GM18511 (cell line): Measurements from ENCODE around the gene CLDN12.

Experiments used
- ATAC-seq: cut with Tn5 transposase; IDR thresholded peaks from one replicate; pipeline ENCODE4 v1.9.1; 2021; ENCODE audit warnings: mild to moderate bottlenecking, moderate library complexity; ENCODE audit not compliant: unreplicated experiment

CLDN12 gene

DNA sequence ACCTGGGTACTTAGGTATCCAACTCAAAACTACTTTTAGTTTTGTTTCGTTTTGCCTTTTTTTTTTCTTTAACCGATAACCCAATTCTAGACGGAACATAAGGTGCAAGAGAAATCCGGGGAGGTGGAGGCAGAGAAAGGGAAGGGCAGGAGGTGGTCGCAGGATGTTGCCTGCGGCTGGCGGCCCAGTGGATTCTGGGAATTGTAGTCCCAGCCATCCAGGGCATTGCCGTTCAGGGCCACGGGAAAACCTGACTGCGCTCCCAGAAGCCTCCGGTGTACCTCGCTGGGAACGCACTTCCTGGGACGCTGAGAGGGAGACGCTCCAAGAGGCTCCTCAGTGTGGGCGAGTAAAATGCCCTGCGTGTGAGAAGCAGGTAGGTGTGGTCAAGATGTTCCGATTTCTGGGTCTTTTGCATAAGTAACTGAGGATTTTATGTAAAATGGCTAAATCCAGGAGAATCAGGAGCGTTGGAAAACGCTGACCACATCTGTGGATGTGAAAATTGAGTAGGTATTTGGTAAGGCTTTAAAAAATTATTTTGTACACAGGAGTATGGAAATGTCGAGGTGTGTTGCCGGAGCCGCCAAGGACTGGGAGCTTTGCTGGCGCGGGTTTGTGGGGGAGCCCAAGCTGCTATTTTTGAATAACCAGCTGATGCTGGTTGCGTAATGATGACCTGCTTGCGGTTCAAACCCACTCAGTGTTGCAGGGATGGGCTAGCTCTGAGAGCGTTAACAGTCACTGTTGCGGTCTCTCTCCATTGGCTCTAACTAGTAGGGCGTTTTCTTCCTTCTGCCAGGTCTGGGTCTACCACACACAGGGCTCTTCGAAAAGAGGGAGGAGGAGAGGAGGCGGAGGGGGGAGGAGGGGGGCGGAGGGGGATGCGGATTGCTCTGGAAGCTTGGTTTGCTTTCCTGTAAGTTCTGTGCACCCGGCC is at the start of gene CLDN12:
CLDN12 (plus strand) TSS at position 288 of the 940 bp plus-strand sequence. CDS start 9,216 bp downstream, outside the sequence.
- peak; percentile 95 for ATAC-seq

DNA sequence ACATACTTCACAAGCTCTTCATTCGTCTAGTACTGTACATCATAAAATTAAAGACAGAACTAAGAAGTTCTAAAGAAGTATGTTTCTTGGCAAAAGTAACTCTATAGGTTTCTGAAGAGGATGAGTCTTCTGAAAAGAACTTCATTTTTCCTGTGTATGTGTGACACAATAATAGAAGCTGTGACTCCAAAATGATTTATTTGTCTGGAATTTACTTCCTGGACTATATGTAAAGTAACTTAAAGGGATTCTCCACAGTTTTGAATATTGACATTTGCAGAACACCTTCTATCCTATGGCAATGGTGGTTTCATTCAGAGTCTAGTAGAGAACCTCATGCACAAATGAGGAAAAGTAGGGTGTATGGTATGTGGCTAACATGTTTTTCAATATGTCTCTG is 19.8 kb upstream of the CLDN12 start:
- ATAC-seq: no peak

DNA sequence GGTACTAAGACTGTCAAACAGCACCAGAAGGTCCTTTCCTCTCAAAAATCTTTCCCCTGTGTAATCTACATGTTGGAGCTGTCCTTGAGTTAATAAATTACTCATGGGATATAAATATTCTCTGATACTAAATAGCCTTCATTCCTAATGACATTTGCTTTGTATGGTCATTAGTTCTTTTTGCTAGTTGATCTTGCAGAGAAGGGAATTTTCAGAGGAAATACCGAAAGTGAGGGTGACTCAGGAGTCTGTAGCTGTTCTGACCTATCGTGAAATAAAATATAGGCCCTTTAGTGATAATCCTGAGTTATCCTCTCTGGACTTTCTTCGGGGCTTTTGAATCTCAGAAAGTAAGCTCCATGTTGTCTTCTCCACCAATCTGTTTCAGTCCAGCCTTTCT is 19.4 kb upstream of the CLDN12 start:
- ATAC-seq: no peak

DNA sequence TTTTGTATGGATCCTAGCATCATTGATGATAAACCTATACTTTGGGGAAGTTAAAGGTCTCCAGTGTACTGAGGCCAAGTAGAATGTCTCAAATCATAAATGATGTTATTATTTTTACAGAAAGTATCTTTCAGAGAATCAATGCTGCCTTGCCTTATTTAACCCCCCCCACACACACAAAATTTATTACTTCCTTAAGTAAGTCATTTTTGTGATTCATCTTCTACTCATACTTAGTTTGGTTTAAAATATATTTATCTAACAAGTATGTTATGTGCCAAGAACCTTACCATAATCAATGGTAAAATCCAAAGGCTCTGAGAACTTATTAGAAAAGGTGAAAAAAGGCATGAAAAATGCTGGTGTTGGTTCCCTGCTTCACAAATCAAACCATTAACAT is 18.8 kb upstream of the CLDN12 start:
- ATAC-seq: no peak

DNA sequence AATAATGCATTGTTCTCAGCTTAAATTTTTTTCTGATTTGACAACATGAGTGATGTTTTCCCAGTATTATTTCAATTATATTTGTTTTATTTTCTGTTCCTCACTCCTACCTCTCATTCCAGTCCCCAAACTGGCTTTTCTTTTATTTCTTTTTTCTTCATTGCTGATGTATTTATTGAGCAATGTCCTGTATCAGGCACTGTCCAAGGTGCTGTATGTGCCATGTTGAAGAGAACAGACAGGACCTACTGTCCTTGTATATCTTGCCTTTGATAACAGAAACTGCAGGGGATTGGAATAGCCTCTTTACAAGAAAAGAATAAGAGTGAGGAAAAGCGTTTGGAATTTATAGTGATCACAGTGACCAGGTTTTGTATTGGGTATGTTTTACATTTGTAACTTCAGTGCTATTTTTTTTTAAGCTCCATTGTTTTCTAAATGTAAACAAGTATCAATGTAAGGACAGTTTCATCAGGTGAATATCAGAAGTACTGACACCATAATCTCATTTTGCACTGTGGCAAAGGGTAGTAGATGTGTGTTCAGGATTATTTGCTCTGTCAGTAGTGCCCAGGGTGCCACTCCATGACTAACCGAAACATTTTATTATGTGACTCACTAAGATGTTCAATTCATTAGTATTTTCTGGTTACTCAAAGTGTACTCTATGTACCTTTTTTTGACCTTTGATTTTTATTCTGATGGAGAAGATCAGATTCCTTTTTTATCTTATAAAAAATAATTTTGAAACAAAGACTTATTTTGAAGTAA is 15.6 kb upstream of the CLDN12 start:
- ATAC-seq: no peak

DNA sequence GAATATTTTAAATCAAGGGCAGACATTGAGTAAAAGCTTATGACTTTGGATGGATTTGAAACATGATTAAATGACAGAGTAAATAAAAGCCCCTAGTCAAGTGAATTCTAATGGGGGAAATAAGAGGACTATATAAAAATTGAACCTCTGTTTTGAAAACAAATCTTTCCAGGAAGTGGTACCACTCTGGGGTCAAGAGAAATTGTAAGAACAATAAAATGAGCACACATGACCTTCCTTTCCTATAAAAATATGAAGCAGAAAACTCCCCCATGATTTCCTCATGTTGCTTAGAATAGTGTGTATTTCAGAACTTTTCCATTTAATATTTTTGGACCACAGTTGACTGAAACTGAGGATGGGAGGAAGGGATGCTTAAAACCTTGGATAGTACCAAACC is 12.3 kb upstream of the CLDN12 start:
- ATAC-seq: no peak

DNA sequence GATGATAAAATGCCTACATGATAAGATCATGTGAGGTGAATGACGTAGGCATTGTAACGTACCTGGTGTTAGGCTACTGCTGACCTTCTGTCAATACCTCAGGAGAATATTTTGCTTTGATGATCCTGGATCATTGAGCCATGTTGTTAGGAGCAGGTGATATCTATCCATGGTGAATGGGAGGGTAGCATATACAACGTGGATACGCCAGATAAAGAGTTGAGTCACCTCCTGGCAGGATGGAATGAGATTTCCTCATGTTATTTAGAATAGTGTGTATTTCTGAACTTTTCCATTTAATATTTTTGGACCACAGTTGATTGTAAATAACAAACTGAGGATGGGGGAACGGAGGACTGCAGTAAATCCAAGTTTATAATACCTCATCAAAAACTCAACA is 11.8 kb upstream of the CLDN12 start:
- ATAC-seq: no peak

DNA sequence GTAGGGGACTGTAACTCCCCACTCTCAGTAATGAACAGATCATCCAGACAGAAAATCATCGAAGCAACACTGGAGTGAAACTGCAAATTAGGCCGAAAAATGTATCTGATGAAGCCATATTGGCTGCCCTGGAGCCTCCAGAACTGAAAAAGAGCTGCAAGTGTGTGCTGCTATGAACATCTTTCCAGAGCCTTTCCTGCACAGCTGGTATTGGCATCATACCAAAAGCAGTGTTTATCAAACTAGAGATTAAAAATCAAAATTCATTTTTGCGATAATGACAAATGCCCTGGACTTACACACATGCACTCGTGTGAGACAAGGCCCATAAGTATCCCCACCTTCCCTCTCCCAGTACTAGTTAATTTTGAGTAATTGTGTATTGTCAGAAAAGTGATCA is 6.8 kb upstream of the CLDN12 start:
- no peak for ATAC-seq

DNA sequence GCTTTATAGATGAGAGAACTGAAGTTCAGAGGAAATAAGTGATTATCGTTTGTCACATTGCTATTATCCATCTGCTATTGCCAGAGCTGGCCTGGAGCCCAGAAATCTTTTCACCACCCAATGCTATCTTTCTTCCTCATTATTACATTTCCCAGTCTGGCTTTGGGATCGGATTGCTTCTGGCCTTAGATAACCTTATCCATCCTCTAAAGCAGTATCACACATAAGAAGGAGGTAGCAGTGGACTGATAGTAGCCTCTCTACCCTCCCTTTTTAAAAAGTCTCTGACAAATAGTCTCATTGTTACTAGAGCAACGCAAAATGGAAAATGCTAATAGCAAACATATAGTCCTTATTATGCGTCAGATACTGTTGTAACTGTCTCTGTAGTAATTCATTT is 1.3 kb upstream of the CLDN12 start:
- no peak for ATAC-seq

DNA sequence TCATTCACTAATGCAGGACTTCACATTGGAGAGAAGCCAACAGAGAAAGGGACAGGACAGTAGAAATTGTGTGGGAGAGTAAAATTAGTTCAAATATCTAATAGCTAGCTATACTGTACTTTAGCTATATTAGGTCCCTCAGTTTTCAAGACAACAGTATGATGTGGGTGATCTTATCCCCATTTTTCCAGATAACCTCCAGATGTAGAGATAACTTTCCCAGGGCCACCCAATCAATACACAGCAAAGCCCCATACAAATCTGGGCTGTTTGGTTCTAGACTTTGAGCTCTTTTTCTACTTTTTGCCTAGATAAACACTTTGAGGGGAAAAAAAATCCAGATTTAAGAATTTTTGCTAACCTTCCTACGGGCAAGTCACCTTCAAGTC is 482 bp upstream of the CLDN12 start:
- ATAC-seq: no peak

DNA sequence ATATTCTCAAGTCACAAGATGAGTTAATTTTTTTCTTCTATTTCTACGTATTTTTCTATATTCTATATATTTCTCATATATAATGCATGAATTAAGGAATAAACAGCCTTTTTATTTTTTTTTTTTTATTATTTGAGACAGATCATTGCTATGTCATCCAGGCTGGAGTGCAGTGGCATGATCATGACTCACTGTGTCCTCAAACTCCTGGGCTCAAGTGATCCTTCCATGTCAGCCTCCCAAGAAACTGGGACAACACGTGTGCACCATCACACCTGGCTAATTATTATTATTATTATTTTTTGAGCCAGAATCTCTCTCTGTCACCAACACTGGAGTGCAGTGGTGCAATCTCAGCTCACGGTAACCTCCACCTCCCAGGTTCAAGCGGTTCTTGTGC is 1.5 kb downstream of the CLDN12 start:
- ATAC-seq: no peak

DNA sequence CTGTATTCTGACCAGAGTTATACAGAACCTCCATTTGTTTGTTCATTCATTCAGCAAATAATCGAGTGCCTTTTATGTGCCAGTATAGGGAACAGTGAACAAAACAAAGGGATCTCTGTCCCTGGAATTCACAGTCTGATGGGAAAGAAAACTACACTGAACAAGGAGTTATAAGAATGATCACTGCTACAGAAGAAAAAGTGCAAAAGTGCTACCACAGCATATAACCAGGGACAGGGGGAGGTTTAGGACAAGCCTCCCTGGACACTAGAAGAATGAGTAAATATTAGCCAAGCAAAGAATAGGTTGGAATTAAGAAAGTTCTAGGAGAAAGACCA is 4.2 kb downstream of the CLDN12 start:
- ATAC-seq: no peak

DNA sequence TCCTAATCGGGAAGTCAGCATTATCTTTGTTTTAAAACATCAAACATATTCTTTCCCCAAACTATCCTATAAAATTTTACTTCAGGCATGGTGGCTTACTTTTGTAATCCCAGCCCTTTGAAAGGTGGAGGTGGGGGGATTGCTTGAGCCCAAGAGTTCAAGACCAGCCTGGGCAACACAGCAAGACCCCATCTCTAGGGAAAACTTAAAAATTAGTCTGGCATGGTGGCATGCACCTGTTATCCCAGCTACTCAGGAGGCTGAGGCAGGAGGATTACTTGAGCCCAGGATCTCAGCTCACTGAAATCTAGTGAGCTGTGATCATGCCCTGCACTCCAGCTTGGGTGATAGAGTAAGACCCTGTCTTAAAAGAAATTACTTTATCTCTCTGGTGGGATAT is 4.9 kb downstream of the CLDN12 start:
- ATAC-seq: no peak

DNA sequence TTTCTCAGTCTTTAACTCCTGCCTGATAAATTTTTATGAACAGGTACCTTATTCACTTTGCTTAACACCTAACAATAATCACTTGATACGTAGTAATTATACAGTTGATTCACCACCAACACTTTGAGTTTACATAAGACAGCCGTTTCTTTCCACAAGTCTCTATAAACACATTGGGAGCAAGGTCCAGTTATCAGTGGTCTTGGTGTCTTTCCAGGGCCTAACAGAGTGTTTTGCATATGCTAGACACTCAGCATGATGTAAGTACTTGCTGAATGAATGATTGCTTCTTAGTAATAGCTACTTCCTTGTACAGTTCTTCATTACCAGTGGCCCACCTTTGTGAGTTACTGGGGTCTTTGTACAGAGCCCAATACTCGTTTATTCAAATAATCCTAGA is 6.4 kb downstream of the CLDN12 start:
- ATAC-seq: no peak

DNA sequence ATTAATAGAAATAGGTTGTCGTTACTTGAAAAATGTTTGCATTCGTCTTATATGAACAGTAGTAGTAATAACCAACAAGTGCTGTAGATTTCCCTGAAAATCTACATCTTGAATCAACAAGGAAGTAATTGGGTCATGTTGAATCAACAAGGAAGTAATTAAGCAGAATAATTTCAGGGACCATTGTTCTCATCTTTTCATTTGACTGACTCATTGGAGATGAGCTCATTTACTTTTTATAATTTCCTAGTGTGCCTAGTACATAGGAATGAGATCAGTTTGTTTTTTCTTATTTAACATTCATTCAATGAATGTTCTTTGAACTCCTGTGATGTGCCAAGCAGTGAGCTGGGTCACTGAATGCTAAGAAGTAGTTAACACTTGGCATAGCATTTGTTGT is 8.2 kb downstream of the CLDN12 start:
- ATAC-seq: no peak

DNA sequence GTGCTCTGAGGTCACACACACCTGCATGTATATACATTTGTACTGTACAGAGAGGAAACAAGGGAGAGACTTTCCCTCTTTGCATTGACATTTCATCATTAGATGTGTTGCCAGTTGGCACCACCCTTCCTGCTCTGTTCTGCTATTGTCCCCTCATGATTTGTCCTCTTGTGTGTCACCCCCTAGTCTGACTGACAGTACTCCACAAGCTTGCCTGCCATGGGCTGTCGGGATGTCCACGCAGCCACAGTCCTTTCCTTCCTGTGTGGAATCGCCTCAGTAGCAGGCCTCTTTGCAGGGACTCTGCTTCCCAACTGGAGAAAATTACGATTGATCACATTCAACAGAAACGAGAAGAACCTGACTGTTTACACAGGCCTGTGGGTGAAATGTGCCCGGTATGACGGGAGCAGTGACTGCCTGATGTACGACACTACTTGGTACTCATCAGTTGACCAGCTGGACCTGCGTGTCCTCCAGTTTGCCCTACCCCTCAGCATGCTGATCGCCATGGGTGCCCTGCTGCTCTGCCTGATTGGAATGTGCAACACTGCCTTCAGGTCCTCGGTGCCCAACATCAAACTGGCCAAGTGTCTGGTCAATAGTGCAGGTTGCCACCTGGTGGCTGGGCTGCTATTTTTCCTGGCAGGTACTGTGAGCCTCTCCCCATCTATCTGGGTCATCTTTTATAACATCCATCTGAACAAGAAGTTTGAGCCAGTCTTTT is 9.4 kb downstream of the CLDN12 start:
- peak; percentile 69 for ATAC-seq

DNA sequence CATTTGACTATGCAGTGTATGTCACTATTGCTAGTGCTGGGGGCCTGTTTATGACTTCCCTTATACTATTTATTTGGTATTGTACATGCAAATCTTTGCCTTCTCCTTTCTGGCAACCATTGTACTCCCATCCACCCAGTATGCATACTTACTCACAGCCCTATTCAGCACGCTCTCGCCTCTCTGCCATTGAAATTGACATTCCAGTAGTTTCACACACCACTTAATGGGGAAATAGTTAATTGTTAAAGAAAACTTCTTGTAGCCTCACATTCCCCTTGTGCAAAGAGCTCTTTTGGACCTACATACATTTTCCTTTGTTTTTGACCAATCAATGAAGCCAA is 9.9 kb downstream of the CLDN12 start:
- no peak for ATAC-seq

DNA sequence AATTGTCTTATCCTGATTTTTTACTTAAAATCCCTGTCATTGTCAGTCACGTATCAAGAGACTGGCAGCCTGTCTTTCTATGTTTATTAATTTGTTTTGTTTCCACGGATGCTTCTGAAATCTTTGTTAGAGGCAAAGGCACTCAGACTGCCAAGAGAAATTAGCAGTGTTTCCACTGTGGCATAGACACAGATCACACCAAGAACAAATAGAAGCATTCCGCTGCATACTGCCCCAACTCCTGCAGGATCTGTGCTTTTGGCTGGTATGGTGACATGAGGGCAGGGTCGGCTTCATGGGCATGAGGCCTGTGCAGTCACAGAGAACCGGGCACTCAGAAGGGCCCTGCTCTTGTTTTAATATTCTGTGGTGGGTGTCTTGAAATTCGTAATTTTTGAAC is 18.4 kb downstream of the CLDN12 start:
- ATAC-seq: no peak

DNA sequence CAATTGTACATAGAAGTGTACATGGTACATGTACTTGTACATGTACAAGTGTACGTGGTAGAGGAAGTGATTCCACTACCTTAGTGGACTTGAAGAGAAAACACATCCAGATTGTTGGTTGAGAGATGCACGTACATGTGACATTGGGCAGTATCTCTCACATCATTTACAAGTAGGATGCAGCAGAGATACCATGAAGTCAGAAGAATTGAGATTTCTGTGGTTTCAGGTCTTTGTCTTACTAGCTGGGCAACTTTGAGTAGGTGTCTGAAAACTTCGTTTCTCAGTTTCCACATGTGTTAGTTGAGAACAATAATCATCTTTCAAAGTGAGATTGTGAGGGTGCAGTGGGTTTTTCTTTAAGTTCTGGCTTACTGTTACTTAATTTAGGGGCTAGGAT is 21.5 kb downstream of the CLDN12 start:
- peak; percentile 91 for ATAC-seq

DNA sequence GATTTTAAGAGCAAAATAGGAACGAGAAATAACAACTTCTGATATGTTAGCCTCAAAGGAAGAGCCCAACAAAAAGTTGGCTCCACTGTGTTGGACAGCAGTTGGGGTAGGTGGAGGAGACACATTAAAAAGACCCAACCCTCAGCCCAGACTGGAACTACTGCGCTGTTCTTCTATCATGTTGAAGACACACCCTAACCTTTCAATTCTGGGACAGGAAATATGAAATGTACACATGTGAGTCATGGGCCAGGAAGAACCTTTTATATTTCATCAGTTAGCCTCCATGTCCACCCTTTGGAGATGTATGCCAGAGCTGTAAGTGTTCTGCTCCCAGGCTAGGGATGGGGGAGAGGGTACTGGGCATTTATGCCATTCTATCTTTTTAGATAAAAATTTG is 22.1 kb downstream of the CLDN12 start:
- ATAC-seq: peak; percentile 4

DNA sequence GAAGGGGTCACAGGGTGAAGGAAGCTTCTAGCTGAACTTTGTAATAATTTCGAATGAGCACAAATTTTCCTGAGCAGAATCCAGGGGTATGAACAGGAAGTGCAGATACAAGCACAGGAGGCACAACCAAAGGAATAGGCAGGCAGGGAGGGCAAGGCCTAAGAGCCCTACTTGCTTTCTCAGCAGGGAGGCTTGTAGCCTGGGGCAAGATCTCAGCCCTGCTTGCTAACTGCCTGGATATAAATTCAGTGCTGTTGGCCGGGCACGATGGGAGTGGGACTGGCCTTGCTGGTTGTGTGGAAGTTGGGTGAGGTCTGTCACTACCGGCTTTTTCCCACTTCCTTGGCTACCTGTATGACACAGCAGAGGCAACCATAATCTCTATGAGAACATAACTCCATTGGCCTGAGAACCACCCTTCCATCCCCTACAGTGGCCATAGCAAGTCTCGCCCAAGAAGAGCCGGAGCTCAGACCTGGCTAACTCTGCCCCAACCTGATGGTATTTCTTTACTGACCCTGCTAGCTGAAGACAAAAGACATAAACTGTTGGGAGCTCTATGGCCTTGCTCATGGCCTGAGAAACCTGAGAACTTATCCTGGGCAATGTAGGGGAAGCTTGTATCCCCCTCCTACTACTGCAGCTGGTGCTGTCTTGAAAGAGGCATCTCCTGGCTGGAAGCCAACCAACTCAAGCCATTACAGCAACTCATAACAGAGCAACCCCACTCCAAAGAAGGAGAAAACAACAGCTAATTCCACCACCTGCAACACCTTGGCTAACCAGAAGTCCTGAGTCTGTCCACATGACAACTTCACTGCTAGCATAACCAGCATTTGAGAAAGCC is 27.6 kb downstream of the CLDN12 start:
- ATAC-seq: no peak
